ENCODE data around the gene TPX2. TPM values are rescaled to one million over a fixed set of nuclear protein-coding genes. Genes with fewer than 3 reads are reported as not detected.

Gene TPX2
- total RNA-seq, 6 donors from 2014 or later = 1.0 to 6.7 (median 3.8) TPM

DNA sequence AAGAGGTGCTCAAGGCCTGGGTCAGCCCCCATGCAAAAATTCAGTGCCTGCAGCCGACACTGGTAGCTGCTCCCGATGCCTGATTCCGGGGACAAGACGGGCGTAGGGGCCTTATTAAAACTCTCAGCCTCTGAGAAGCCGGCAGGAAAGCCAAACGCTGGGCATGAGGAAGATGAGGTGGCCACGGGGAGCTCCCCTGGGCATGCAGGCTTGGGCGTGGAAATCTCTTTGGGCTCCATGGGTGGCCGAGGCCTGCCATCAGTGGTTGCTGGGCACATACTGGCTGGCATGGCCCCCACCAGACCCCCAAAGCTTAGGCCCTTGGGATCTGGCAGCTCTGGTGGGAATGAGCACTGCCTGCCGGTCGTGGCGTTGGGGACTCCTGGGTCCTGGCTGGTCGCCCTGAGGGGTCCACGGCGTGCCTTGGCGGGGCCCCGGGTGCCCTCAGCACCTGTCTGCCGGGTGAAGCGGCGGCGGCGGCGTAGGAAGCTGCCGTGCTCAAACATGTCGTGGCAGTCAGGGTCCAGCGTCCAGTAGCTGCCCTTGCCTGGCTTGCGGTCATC, 105.7 kb downstream of the TPX2 start:
- peaks cover 0 to 9% (median 4%) of the 10 kb centered on the region in 4 donors for H3K4me1 ChIP-seq
- peak overlapping the region in 3 of 4 donors; percentile 32 to 69 (median 60) for H3K27ac ChIP-seq
- H3K36me3 ChIP-seq = no peaks in the 10 kb centered on the region
- no peak for ATAC-seq (ENCODE audit: low FRiP score in 2 of 2)
- H3K27me3 ChIP-seq = peaks cover 0 to 5% (median 1%) of the 10 kb centered on the region in 4 donors
- H3K4me3 ChIP-seq = peak overlapping the region in 3 of 4 donors; percentile 21 to 32 (median 26)
- H3K9me3 ChIP-seq = no peaks in the 10 kb centered on the region
- 92 to 93% methylated on average over 22 to 24 of the region's 28 CpGs for WGBS, 2 donors
- TF ChIP-seq EP300 (IDR thresholded peaks at IDR 0.05) (no peak), POLR2A (IDR thresholded peaks at IDR 0.05) (no peak), POLR2AphosphoS5 (IDR thresholded peaks at IDR 0.05) (no peak)
- TF ChIP-seq, protein P1, sequence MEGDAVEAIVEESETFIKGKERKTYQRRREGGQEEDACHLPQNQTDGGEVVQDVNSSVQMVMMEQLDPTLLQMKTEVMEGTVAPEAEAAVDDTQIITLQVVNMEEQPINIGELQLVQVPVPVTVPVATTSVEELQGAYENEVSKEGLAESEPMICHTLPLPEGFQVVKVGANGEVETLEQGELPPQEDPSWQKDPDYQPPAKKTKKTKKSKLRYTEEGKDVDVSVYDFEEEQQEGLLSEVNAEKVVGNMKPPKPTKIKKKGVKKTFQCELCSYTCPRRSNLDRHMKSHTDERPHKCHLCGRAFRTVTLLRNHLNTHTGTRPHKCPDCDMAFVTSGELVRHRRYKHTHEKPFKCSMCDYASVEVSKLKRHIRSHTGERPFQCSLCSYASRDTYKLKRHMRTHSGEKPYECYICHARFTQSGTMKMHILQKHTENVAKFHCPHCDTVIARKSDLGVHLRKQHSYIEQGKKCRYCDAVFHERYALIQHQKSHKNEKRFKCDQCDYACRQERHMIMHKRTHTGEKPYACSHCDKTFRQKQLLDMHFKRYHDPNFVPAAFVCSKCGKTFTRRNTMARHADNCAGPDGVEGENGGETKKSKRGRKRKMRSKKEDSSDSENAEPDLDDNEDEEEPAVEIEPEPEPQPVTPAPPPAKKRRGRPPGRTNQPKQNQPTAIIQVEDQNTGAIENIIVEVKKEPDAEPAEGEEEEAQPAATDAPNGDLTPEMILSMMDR (IDR thresholded peaks at IDR 0.05) = no peak
- DNase-seq = no peak

DNA sequence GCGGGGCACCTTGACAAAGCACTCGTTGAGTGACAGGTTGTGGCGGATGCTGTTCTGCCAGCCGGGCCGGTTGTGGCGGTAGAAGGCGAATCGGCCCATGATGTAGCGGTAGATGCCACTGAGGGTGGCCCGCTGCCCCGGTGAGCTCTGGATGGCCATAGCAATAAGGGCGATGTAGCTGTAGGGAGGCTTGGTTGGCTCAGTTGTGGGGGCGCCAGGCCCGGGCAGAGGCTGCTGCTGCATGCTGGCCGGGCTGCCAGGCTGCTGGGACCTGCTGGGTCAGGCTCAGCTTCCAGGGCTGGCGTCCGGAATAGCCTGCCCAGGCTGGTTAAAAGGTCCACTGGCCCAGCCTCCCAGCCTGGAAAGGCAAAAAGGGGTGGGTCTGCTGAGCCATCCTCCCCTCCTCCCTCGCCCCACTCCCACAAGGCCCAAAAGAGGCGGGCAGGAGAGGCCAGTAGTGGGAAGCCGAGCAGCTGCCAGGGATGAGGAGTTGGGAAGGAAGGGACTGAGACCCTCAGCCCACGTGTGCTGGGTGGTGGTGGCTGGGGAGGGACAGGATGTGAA, 106.3 kb downstream of the TPX2 start, which contains the start of gene FOXS1:
TSS of gene FOXS1 (minus strand) at position 305 of the 564 bp plus-strand sequence. CDS start at position 243, 62 bp downstream.
- Histone ChIP-seq H3K4me1 (peaks cover 0 to 9% (median 4%) of the 10 kb centered on the region in 4 donors), H3K27me3 (peaks cover 0 to 11% (median 1%) of the 10 kb centered on the region in 4 donors), H3K9me3 (no peaks in the 10 kb centered on the region), H3K4me3 (peak within 1 kb of the TSS in 3 of 4 donors; percentile 21 to 32 (median 26)), H3K27ac (peak within 1 kb of the TSS in 3 of 4 donors; percentile 32 to 69 (median 60)), H3K36me3 (no peaks in the 10 kb centered on the region)
- 68 to 85% methylated on average over 18 to 21 of the region's 21 CpGs for WGBS, 2 donors
- DNase-seq = peak in 1 of 2 donors; percentile 82
- ATAC-seq (ENCODE audit: low FRiP score in 2 of 2) = no peak
- TF ChIP-seq POLR2A (IDR thresholded peaks at IDR 0.05) (peak in 1 of 4 donors; percentile 19), POLR2AphosphoS5 (IDR thresholded peaks at IDR 0.05) (peak in 1 of 2 donors; percentile 24), EP300 (IDR thresholded peaks at IDR 0.05) (no peak)

DNA sequence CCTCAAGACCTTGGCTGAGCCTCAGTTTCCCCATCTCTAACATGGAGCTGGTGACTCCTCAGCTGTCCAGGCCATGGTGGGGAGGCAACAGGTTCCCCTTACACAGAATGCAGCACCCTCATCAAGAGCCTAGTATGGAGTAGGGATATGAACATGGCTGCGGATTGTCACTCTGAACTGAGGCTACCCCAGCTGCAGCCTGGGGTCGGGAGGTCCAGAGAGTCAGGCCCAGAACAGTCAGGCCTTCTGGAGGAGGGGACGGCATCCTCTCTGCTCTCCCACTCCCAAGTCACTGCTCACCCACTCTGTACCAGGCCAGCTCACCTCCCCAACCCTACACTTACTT, 107.7 kb downstream of the TPX2 start:
- Histone ChIP-seq H3K27me3 (peaks cover 0 to 18% (median 1%) of the 10 kb centered on the region in 4 donors), H3K4me1 (peaks cover 0 to 9% (median 4%) of the 10 kb centered on the region in 4 donors), H3K4me3 (no peak overlapping the region), H3K27ac (no peak overlapping the region), H3K9me3 (no peaks in the 10 kb centered on the region), H3K36me3 (no peaks in the 10 kb centered on the region)
- 56 to 57% methylated on average over 1 to 3 of the region's 3 CpGs for WGBS, 2 donors
- TF ChIP-seq, protein P1 (IDR thresholded peaks at IDR 0.05) = peak in 2 of 6 experiments; percentile 2 to 12
- TF ChIP-seq POLR2A (IDR thresholded peaks at IDR 0.05) (no peak), EP300 (IDR thresholded peaks at IDR 0.05) (no peak), POLR2AphosphoS5 (IDR thresholded peaks at IDR 0.05) (no peak)
- ATAC-seq (ENCODE audit: low FRiP score in 2 of 2) (no peak), DNase-seq (no peak)

DNA sequence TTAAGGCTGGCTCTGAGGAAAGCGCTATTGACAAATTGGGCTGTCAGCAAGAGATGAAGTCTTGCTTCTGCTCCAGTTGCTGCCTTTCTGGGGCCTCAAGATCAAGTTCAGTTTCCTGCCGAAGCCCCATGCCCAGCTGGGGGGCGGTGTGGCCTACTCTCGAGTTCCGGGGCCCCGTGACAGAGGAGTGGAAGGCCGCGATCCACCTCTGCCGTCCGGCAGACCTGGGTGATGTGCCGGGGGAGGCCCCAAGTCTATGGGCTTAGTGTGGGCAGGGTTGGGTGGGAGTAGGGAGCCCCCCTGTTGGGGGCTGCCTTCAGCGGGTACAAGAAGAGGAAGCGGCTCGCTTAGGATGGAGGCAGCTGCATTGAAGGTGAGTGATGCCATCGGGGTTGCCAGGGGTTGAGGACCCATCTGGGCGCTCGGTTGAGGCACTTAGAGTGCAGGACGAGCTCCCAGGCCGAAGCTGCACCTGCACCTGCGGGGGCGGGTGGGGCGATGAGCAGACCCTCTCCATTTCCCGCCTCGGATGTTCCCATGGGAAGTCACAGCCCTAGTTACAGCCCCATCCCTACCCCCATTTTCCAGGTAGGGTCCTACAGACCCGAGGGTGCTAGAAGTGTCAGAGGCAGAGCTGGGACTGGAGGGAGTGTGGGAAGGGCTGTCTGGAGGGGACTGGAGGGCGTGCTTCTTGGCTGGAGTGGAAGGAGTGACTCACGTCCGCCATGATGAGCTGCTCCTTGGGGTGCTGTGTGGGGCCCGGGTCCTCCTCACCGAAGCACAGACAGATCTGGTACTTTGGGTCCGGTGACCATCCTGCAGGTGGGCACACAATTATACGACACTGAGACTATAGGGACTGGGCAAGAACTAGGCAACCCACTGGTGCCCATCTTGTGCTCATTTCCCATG, 109.3 kb downstream of the TPX2 start:
- WGBS, 2 donors = 81 to 87% methylated on average over 28 to 31 of the region's 32 CpGs

More for the DNA sequence above, 109.3 kb downstream of the TPX2 start:
- TF ChIP-seq, protein P1 (IDR thresholded peaks at IDR 0.05) = no peak
- TF ChIP-seq POLR2AphosphoS5 (IDR thresholded peaks at IDR 0.05) (no peak), EP300 (IDR thresholded peaks at IDR 0.05) (no peak), POLR2A (IDR thresholded peaks at IDR 0.05) (no peak)
- H3K27ac ChIP-seq = no peak overlapping the region
- DNase-seq = no peak
- H3K4me3 ChIP-seq = no peak overlapping the region
- peaks cover 1 to 8% (median 4%) of the 10 kb centered on the region in 4 donors for H3K4me1 ChIP-seq
- H3K36me3 ChIP-seq = no peaks in the 10 kb centered on the region
- peaks cover 0 to 18% (median 1%) of the 10 kb centered on the region in 4 donors for H3K27me3 ChIP-seq
- no peaks in the 10 kb centered on the region for H3K9me3 ChIP-seq
- no peak for ATAC-seq (ENCODE audit: low FRiP score in 2 of 2)
